Measurements from ENCODE around the gene VPS36.

GRCh38 chr13:52383366-52383765 is 67.1 kb downstream of the VPS36 start:
- no peak for TF ChIP-seq CTCF (IDR thresholded peaks at IDR 0.05)
- no peak for TF ChIP-seq POLR2A (IDR thresholded peaks at IDR 0.05)

Measured in thyroid gland (tissue), 4 donors.